Panc1 (cell line): ENCODE measurements around the gene WFIKKN1. TPM values are rescaled to one million over a fixed set of nuclear protein-coding genes. Genes with fewer than 3 reads are reported as not detected.

Source experiments
- ATAC-seq: fragments of 200-7000 bp; cut with Tn5 transposase; 2 replicates; pipeline ENCODE4 v1.9.1; 2020; ENCODE audit warnings: mild to moderate bottlenecking, moderate library complexity
- BruUV-seq: library from RNA; stranded (reverse); fragments of 400-500 nt; replicated peaks from 2 replicates; lab custom pipeline; 2021; lab: Mats Ljungman, UMichigan
- CTCF ChIA-PET: fragments of 300-600 bp; sonication (Branson Sonifier 250); formaldehyde crosslinking; loops from one replicate; lab custom pipeline; 2022; ENCODE audit warnings: antibody characterized with exemption; lab: Charles Lee
- POLR2A ChIA-PET: fragments of 300-600 bp; sonication (Branson Sonifier 250); formaldehyde crosslinking; loops from one replicate; lab custom pipeline; 2022; ENCODE audit warnings: antibody characterized with exemption; lab: Charles Lee
- DNase-seq: peaks from one replicate; pipeline ENCODE4 v3.0.0-alpha.2; 2010; ENCODE audit warnings: low read depth, low spot score
- H3K27ac ChIP-seq: 2 replicates; pipeline ENCODE4 v1.5.1; 2011; ENCODE audit warnings: mild to moderate bottlenecking, low read length, inconsistent platforms
- H3K27me3 ChIP-seq: fragments of 200-500 bp; sonication (Bioruptor generic); 2 replicates; pipeline ENCODE4 v1.6.0; 2014; ENCODE audit warnings: low read length, inconsistent platforms; ENCODE audit not compliant: control insufficient read depth, insufficient read depth
- H3K36me3 ChIP-seq: fragments of 200-500 bp; sonication (Bioruptor generic); 2 replicates; pipeline ENCODE4 v1.5.1; 2014; ENCODE audit warnings: inconsistent platforms, mild to moderate bottlenecking, low read length, moderate library complexity; ENCODE audit not compliant: control insufficient read depth, insufficient read depth
- H3K4me1 ChIP-seq: 2 replicates; pipeline ENCODE4 v1.5.1; 2011; ENCODE audit warnings: inconsistent platforms, mild to moderate bottlenecking, low read length, moderate library complexity; ENCODE audit not compliant: control insufficient read depth, insufficient read depth
- H3K4me3 ChIP-seq, 2 experiments: 2 replicates each; pipeline ENCODE4 v1.5.1; 2011 to 2012; ENCODE audit warnings: low read depth in 2 of 2, low read length in 2 of 2, mild to moderate bottlenecking in 2 of 2, inconsistent platforms in 1 of 2, moderate library complexity in 1 of 2
- H3K9me3 ChIP-seq: fragments of 200-500 bp; sonication (Bioruptor generic); 2 replicates; pipeline ENCODE4 v1.5.1; 2014; ENCODE audit warnings: low read depth, mild to moderate bottlenecking, inconsistent platforms, low read length, moderate library complexity; ENCODE audit not compliant: control insufficient read depth, insufficient read depth
- POLR2AphosphoS5 ChIP-seq: IDR thresholded peaks from 2 replicates; pipeline ENCODE4 v1.6.1; 2012; ENCODE audit warnings: mild to moderate bottlenecking, low read depth, low read length, moderate library complexity
- SIN3A ChIP-seq: IDR thresholded peaks from 2 replicates; pipeline ENCODE4 v1.6.1; 2012; ENCODE audit warnings: low read depth, mild to moderate bottlenecking, low read length, moderate library complexity, borderline replicate concordance; ENCODE audit not compliant: insufficient read depth
- TCF7L2 ChIP-seq: IDR thresholded peaks from 2 replicates; pipeline ENCODE4 v1.6.1; 2011; ENCODE audit warnings: mild to moderate bottlenecking, low read depth, low read length, inconsistent platforms
- in situ Hi-C: cut with HindIII; loops from 2 replicates; pipeline ENCODE4 v1.10.0; 2016; ENCODE audit warnings: low sequenced_read_pairs, low pct_unique_long_range_greater_than_20kb
- intact Hi-C: fragments of 100-400 bp; cut with micrococcal nuclease; formaldehyde crosslinking; loops from one replicate; pipeline ENCODE4 v1.10.0; 2022; ENCODE audit not compliant: unreplicated experiment
- total RNA-seq: library from RNA; stranded (reverse); gene quantifications from one replicate; pipeline ENCODE4 v1.2.1, GENCODE V29; 2021; ENCODE audit not compliant: unreplicated experiment
- TF ChIP-seq, protein P1 (sequence below), 2 experiments: IDR thresholded peaks; 2 replicates each; pipeline ENCODE4 v1.6.1; 2011 to 2012; ENCODE audit warnings: low read depth in 2 of 2, control low read depth in 1 of 2, low read length in 1 of 2, mild to moderate bottlenecking in 1 of 2, moderate library complexity in 1 of 2; ENCODE audit not compliant: insufficient read depth in 1 of 2
- TF ChIP-seq, protein P2 (sequence below): fragments of 450-650 bp; IDR thresholded peaks from 2 replicates; pipeline ENCODE4 v1.5.1; 2017; ENCODE audit warnings: mild to moderate bottlenecking

WFIKKN1 gene
- total RNA-seq, 1 experiment from 2014 or later, result 2.0 TPM

DNA sequence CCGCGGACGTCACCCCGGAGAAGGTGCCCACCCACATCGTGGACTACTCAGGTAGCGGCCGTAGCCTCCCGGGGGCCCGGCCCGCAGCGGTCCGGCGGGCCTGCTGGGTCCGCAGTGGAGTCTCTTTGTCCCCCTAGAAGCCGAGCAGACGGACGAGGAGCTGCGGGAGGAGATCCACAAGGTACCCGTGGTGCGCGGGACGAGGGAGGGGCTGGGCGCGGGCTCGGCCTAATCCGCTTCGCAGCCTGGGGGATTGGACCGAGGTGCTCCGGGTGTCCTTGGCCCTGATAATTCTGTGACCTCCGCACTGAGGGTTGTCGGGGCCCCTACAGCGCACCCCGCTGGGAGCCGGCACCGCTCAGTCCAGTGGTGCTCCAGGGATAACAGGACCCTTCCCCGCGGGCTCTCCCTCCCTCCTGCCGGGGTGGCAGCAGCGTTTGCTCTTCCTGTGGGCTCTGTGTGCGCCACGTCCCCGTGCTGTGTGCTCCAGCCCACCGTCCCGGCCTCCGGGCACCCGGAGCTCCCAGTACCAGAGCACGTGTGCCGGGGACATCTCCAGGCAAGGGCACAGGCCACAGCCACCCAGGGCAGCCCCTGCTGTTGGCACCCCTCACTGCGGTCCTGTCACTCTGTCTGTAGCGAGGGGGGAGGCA lies 37.9 kb downstream of the WFIKKN1 start:
- TF ChIP-seq, protein P1, sequence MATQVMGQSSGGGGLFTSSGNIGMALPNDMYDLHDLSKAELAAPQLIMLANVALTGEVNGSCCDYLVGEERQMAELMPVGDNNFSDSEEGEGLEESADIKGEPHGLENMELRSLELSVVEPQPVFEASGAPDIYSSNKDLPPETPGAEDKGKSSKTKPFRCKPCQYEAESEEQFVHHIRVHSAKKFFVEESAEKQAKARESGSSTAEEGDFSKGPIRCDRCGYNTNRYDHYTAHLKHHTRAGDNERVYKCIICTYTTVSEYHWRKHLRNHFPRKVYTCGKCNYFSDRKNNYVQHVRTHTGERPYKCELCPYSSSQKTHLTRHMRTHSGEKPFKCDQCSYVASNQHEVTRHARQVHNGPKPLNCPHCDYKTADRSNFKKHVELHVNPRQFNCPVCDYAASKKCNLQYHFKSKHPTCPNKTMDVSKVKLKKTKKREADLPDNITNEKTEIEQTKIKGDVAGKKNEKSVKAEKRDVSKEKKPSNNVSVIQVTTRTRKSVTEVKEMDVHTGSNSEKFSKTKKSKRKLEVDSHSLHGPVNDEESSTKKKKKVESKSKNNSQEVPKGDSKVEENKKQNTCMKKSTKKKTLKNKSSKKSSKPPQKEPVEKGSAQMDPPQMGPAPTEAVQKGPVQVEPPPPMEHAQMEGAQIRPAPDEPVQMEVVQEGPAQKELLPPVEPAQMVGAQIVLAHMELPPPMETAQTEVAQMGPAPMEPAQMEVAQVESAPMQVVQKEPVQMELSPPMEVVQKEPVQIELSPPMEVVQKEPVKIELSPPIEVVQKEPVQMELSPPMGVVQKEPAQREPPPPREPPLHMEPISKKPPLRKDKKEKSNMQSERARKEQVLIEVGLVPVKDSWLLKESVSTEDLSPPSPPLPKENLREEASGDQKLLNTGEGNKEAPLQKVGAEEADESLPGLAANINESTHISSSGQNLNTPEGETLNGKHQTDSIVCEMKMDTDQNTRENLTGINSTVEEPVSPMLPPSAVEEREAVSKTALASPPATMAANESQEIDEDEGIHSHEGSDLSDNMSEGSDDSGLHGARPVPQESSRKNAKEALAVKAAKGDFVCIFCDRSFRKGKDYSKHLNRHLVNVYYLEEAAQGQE (IDR thresholded peaks at IDR 0.05; ENCODE audit: insufficient read depth in 1 of 2, low read depth in 2 of 2, low read length in 1 of 2), result no peak
- TF ChIP-seq, protein P2, sequence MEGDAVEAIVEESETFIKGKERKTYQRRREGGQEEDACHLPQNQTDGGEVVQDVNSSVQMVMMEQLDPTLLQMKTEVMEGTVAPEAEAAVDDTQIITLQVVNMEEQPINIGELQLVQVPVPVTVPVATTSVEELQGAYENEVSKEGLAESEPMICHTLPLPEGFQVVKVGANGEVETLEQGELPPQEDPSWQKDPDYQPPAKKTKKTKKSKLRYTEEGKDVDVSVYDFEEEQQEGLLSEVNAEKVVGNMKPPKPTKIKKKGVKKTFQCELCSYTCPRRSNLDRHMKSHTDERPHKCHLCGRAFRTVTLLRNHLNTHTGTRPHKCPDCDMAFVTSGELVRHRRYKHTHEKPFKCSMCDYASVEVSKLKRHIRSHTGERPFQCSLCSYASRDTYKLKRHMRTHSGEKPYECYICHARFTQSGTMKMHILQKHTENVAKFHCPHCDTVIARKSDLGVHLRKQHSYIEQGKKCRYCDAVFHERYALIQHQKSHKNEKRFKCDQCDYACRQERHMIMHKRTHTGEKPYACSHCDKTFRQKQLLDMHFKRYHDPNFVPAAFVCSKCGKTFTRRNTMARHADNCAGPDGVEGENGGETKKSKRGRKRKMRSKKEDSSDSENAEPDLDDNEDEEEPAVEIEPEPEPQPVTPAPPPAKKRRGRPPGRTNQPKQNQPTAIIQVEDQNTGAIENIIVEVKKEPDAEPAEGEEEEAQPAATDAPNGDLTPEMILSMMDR, result no peak
- TF ChIP-seq POLR2AphosphoS5 (no peak), SIN3A (no peak), TCF7L2 (no peak)
- H3K27ac ChIP-seq, result peak overlapping the region; percentile 91
- in situ Hi-C loops, result no loop called here
- no peak for DNase-seq
- intact Hi-C loops, result no loop called here
- peaks cover 12% of the 10 kb centered on the region for H3K4me1 ChIP-seq
- CTCF ChIA-PET, result interaction anchor here (1.3 kb wide), 1 partner anchor 13 kb away, joined by 3 read pairs; no protein-coding TSS in a partner anchor
- peak overlapping the region; percentile 81 to 87 for H3K4me3 ChIP-seq
- H3K27me3 ChIP-seq, result no peaks in the 10 kb centered on the region
- peak; percentile 5 for ATAC-seq
- POLR2A ChIA-PET, result no interaction called here
- peaks cover 3% of the 10 kb centered on the region; the same call in 1 of the 2 replicates for H3K36me3 ChIP-seq
- H3K9me3 ChIP-seq, result no peaks in the 10 kb centered on the region
- no TSS peak for BruUV-seq

DNA sequence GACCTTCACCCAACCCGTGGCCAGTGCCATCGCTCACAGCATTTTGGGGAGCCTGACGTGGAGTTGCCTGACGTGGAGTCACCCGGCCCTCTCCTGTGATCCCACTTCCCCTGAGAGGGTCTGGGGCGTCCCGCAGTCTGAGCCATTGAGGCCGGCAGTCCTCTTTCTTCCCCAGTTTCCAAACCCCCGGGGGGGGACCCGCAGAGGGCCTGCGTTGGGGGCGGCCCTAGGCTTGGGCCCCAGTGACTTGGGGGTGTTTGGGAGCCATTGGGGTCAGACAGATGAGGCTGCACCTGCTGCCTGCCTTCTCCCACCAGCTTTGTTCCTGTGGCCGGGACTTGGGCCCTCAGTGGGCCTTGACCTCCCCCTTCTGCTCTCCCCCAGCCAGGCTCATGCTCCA lies 38.9 kb downstream of the WFIKKN1 start:
- Histone ChIP-seq H3K9me3 (no peaks in the 10 kb centered on the region), H3K4me1 (peaks cover 22% of the 10 kb centered on the region), H3K27ac (no peak overlapping the region), H3K36me3 (peaks cover 3% of the 10 kb centered on the region; the same call in 1 of the 2 replicates), H3K4me3 (no peak overlapping the region), H3K27me3 (no peaks in the 10 kb centered on the region)
- DNase-seq (no peak), ATAC-seq (no peak)
- intact Hi-C loops, result no loop called here
- in situ Hi-C loops, result no loop called here
- TF ChIP-seq TCF7L2 (no peak), POLR2AphosphoS5 (no peak), SIN3A (no peak)
- TF ChIP-seq, protein P1 (IDR thresholded peaks at IDR 0.05; ENCODE audit: insufficient read depth in 1 of 2, low read depth in 2 of 2, low read length in 1 of 2), result no peak
- TF ChIP-seq, protein P2, result no peak
- POLR2A ChIA-PET, result no interaction called here
- CTCF ChIA-PET, result no interaction called here
- BruUV-seq, result no TSS peak
